Hepatocyte (in vitro differentiated cells): ENCODE data around the gene KCP.

Experiments used
- CTCF ChIP-seq: fragments of 200-600 bp; sonication (generic); IDR thresholded peaks from 2 replicates; pipeline ENCODE4 v1.5.1; 2016; ENCODE audit warnings: antibody characterized with exemption, mild to moderate bottlenecking; ENCODE audit not compliant: poor library complexity
- EZH2 ChIP-seq: fragments of 200-600 bp; sonication (generic); IDR thresholded peaks from 2 replicates; pipeline ENCODE4 v1.6.1; 2016; ENCODE audit warnings: antibody characterized with exemption, mild to moderate bottlenecking, borderline replicate concordance

- TF ChIP-seq CTCF (no peak), EZH2 (no peak)
These were observed 24.1 kb upstream of the KCP start for GRCh38 chr7:128934361-128935341.
